WERI-Rb-1 (cell line): ENCODE data around the gene PKD1L1.

ENCODE experiments used
- DNase-seq: peaks from one replicate; pipeline ENCODE4 v3.0.0-alpha.2; 2020
- H3K27ac ChIP-seq: fragments of 250-450 bp; sonication (Bioruptor Pico); 2 replicates; pipeline ENCODE4 v1.5.1; 2020; ENCODE audit warnings: mild to moderate bottlenecking, moderate library complexity
- H3K27me3 ChIP-seq: fragments of 250-450 bp; sonication (Bioruptor Pico); 2 replicates; pipeline ENCODE4 v1.5.1; 2021; ENCODE audit warnings: mild to moderate bottlenecking, low read depth, moderate library complexity; ENCODE audit not compliant: insufficient read depth, severe bottlenecking
- H3K36me3 ChIP-seq: fragments of 250-450 bp; sonication (Bioruptor Pico); 2 replicates; pipeline ENCODE4 v1.5.1; 2020; ENCODE audit warnings: mild to moderate bottlenecking, moderate library complexity
- H3K4me3 ChIP-seq: 2 replicates; pipeline ENCODE4 v1.5.1; 2011; ENCODE audit warnings: low read depth, mild to moderate bottlenecking, control low read depth, low read length
- H3K9me3 ChIP-seq: fragments of 250-450 bp; sonication (Bioruptor Pico); 2 replicates; pipeline ENCODE4 v1.5.1; 2021; ENCODE audit warnings: mild to moderate bottlenecking, moderate library complexity; ENCODE audit not compliant: severe bottlenecking
- CTCF ChIP-seq: IDR thresholded peaks from 2 replicates; pipeline ENCODE4 v1.5.1; 2011; ENCODE audit warnings: low read depth, mild to moderate bottlenecking, control low read depth, inconsistent platforms, low read length

The PKD1L1 gene

DNA sequence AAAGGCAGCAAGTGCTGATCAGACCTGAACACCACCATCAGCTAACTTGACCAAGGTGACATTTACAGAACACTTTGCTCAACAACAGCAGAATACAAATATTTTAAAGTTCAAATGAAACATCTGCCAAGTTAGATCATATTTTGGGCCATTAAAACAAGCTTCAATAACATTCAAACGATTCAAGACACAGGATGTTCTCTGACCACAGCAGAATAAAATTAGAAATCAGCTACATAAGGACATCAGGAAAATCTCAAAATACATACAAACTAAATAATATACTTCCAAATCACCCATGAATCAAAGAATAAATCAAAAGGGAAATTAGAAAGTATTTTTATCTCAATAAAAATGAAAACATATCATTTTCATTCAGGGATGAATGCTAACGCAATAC is 173.0 kb downstream of the PKD1L1 start:
- H3K27me3 ChIP-seq, result no peaks in the 10 kb centered on the region
- H3K9me3 ChIP-seq, result peaks cover 4% of the 10 kb centered on the region
- H3K27ac ChIP-seq, result no peak overlapping the region
- no peak for DNase-seq
- no peak overlapping the region for H3K4me3 ChIP-seq
- TF ChIP-seq CTCF, result no peak
- H3K36me3 ChIP-seq, result no peaks in the 10 kb centered on the region

DNA sequence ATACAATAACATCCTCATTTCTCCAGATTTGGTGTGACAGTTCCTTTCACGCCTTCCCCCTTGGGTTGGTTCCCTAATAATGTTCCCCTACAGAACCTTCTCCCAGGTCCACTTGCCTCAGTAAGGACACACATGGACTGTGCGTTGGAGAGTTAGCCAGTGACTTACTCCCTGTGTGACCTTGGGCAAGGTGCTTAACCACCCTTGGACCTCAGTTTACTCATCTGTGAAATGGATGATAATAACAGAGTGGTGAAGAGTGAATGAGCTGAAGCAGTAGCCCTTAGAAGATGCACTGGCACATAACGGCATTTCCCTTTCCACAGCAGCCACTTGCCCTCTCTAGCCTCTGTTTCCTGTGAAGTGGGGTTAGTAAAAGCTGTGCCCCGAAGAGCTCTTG is 175.8 kb downstream of the PKD1L1 start:
- Histone ChIP-seq H3K27me3 (no peaks in the 10 kb centered on the region), H3K36me3 (no peaks in the 10 kb centered on the region), H3K9me3 (peaks cover 4% of the 10 kb centered on the region), H3K27ac (no peak overlapping the region), H3K4me3 (no peak overlapping the region)
- no peak for TF ChIP-seq CTCF
- DNase-seq, result no peak

DNA sequence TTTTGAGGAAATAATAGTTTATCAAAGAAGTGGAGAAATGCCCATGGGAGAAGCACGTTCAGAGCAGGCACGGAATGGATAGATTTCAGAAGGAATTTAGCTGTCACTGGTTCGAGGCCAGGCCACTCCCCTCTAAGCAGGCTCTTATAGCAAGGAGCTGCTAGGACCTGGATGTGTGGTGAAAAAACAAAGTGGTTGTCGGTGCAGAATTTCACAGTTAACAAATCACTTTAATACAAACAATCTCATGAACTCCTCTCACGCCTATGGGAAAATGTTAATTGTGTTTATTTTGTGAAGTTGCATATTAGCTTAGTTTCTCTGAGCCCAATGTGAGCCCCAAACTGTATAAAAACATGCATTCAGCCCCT is 176.3 kb downstream of the PKD1L1 start:
- Histone ChIP-seq H3K4me3 (no peak overlapping the region), H3K27ac (no peak overlapping the region), H3K9me3 (peaks cover 4% of the 10 kb centered on the region), H3K27me3 (no peaks in the 10 kb centered on the region), H3K36me3 (no peaks in the 10 kb centered on the region)
- TF ChIP-seq CTCF, result no peak
- DNase-seq, result no peak

GRCh38 chr7:47771336-47771989 is 176.8 kb downstream of the PKD1L1 start:
- no peak for TF ChIP-seq CTCF
- Histone ChIP-seq H3K27ac (no peak overlapping the region), H3K36me3 (no peaks in the 10 kb centered on the region), H3K27me3 (no peaks in the 10 kb centered on the region), H3K4me3 (no peak overlapping the region), H3K9me3 (peaks cover 4% of the 10 kb centered on the region)
- no peak for DNase-seq

GRCh38 chr7:47766126-47766525 is 182.1 kb downstream of the PKD1L1 start:
- TF ChIP-seq CTCF, result no peak
- Histone ChIP-seq H3K36me3 (no peaks in the 10 kb centered on the region), H3K9me3 (no peaks in the 10 kb centered on the region), H3K27ac (no peak overlapping the region), H3K4me3 (no peak overlapping the region), H3K27me3 (no peaks in the 10 kb centered on the region)
- no peak for DNase-seq

- Histone ChIP-seq H3K4me3 (no peak overlapping the region), H3K36me3 (no peaks in the 10 kb centered on the region), H3K27me3 (no peaks in the 10 kb centered on the region), H3K27ac (no peak overlapping the region), H3K9me3 (no peaks in the 10 kb centered on the region)
- no peak for TF ChIP-seq CTCF
- DNase-seq, result no peak
Observed at GRCh38 chr7:47765373-47765979, 182.8 kb downstream of the PKD1L1 start.
